EL (cell line): ENCODE measurements around the gene CDC42EP3.

Experiments
- DNase-seq: peaks from one replicate; pipeline ENCODE4 v3.0.0-alpha.2; 2016

Gene CDC42EP3

GRCh38 chr2:37671009-37671815, at the start of gene CDC42EP3:
Gene CDC42EP3 (minus strand): TSS chr2:37671642. CDS start chr2:37646587, 25,055 bp downstream.
- DNase-seq, result peak; percentile 68

GRCh38 chr2:37721201-37721560, 49.7 kb upstream of the CDC42EP3 start:
- DNase-seq, result peak; percentile 25

GRCh38 chr2:37720533-37721200, 49.2 kb upstream of the CDC42EP3 start:
- DNase-seq, result peak; percentile 35

- DNase-seq, result no peak
Measured at GRCh38 chr2:37718515-37719161, 47.2 kb upstream of the CDC42EP3 start.

GRCh38 chr2:37713258-37713700, 41.8 kb upstream of the CDC42EP3 start:
- DNase-seq, result peak; percentile 95

GRCh38 chr2:37711831-37712230, 40.4 kb upstream of the CDC42EP3 start:
- peak; percentile 91 for DNase-seq

- DNase-seq, result peak; percentile 98
Measured at GRCh38 chr2:37711308-37711731, 39.9 kb upstream of the CDC42EP3 start.

- DNase-seq, result no peak
Measured at GRCh38 chr2:37709111-37709510, 37.7 kb upstream of the CDC42EP3 start.

GRCh38 chr2:37708146-37708545, 36.7 kb upstream of the CDC42EP3 start:
- no peak for DNase-seq

- no peak for DNase-seq
Measured at GRCh38 chr2:37707393-37707792, 36.0 kb upstream of the CDC42EP3 start.

GRCh38 chr2:37706334-37707183, 35.1 kb upstream of the CDC42EP3 start:
- DNase-seq, result no peak

GRCh38 chr2:37705191-37705590, 33.7 kb upstream of the CDC42EP3 start:
- DNase-seq, result no peak

GRCh38 chr2:37698931-37699481, 27.6 kb upstream of the CDC42EP3 start:
- DNase-seq, result peak; percentile 73

- DNase-seq, result no peak
Measured at GRCh38 chr2:37695336-37695735, 23.9 kb upstream of the CDC42EP3 start.

GRCh38 chr2:37692711-37693110, 21.3 kb upstream of the CDC42EP3 start:
- no peak for DNase-seq

- DNase-seq, result peak; percentile 16
Measured at GRCh38 chr2:37689751-37690150, 18.3 kb upstream of the CDC42EP3 start.

- DNase-seq, result peak; percentile 95
Measured at GRCh38 chr2:37688771-37689468, 17.5 kb upstream of the CDC42EP3 start.

GRCh38 chr2:37686792-37687526, 15.5 kb upstream of the CDC42EP3 start:
- peak; percentile 17 for DNase-seq

- no peak for DNase-seq
Measured at GRCh38 chr2:37684809-37685208, 13.4 kb upstream of the CDC42EP3 start.

- no peak for DNase-seq
Measured at GRCh38 chr2:37683921-37684780, 12.7 kb upstream of the CDC42EP3 start.
